AG04450 (cell line): ENCODE data around the gene OGFOD3. TPM values are rescaled to one million over a fixed set of nuclear protein-coding genes. Genes with fewer than 3 reads are reported as not detected.

Source experiments
- CTCF ChIA-PET: fragments of 300-600, 350-600 bp; formaldehyde crosslinking; extraction: SDS; loops from one replicate; lab custom pipeline; 2022; ENCODE audit warnings: antibody characterized with exemption, inconsistent platforms; lab: Charles Lee
- POLR2A ChIA-PET: fragments of 350-600 bp; formaldehyde crosslinking; extraction: SDS; loops from one replicate; lab custom pipeline; 2021; ENCODE audit warnings: antibody characterized with exemption, inconsistent platforms; lab: Yijun Ruan, JAX
- DNase-seq: peaks from one replicate; pipeline ENCODE4 v3.0.0-alpha.2; 2011; ENCODE audit warnings: low read depth, low spot score
- H3K27ac ChIP-seq: one replicate; pipeline ENCODE4 v1.5.1; 2012; ENCODE audit warnings: low read depth, low read length, control low read depth
- H3K27me3 ChIP-seq: one replicate; pipeline ENCODE4 v1.6.0; 2012; ENCODE audit warnings: low read length; ENCODE audit not compliant: control insufficient read depth, insufficient read depth
- H3K4me3 ChIP-seq: 2 replicates; pipeline ENCODE4 v1.5.1; 2011; ENCODE audit warnings: mild to moderate bottlenecking, low read depth, low read length, control low read depth
- H3K9me3 ChIP-seq: 2 replicates; pipeline ENCODE4 v1.5.1; 2012; ENCODE audit warnings: low read length; ENCODE audit not compliant: control insufficient read depth, insufficient read depth
- CTCF ChIP-seq: IDR thresholded peaks from 2 replicates; pipeline ENCODE4 v1.5.1; 2011; ENCODE audit warnings: low read depth, low read length, control low read depth, inconsistent platforms
- polyA plus RNA-seq: library from polyadenylated mRNA; depleted of rRNA; stranded (reverse); fragments of >200 nt; gene quantifications from 2 replicates; pipeline ENCODE4 v1.2.3, GENCODE V29; 2011

OGFOD3 gene
- polyA plus RNA-seq, 1 experiment: 22.8 TPM

GRCh38 chr17:82424001-82424862 lies 5.8 kb upstream of the OGFOD3 start:
- Histone ChIP-seq H3K9me3 (peaks cover 17% of the 10 kb centered on the region), H3K4me3 (no peak overlapping the region), H3K27me3 (no peaks in the 10 kb centered on the region), H3K27ac (no peak overlapping the region)
- TF ChIP-seq CTCF: peak; percentile 59
- ChIA-PET CTCF (interaction anchor here (0.6 to 0.9 kb wide), 7 partner anchors 11 to 273 kb away, joined by 3 to 4 read pairs (median 3); no protein-coding TSS in a partner anchor), POLR2A (no interaction called here)
- DNase-seq: no peak

- ChIA-PET POLR2A (no interaction called here), CTCF (interaction anchor here (0.5 kb wide), 1 partner anchor 75 kb away, joined by 4 read pairs; no protein-coding TSS in a partner anchor)
- no peak overlapping the region for H3K27ac ChIP-seq
- H3K9me3 ChIP-seq: peaks cover 17% of the 10 kb centered on the region
- H3K27me3 ChIP-seq: no peaks in the 10 kb centered on the region
- no peak for TF ChIP-seq CTCF
- DNase-seq: no peak
- peak overlapping the region; percentile 82 for H3K4me3 ChIP-seq
These were observed 1.2 kb upstream of the OGFOD3 start for GRCh38 chr17:82419540-82419939.

- TF ChIP-seq CTCF: peak; percentile 26; the same call in 1 of the 2 replicates
- CTCF ChIA-PET: interaction anchor here (0.7 to 1.1 kb wide), 3 partner anchors 66 to 180 kb away, joined by 3 to 5 read pairs (median 4); no protein-coding TSS in a partner anchor
- Histone ChIP-seq H3K9me3 (no peaks in the 10 kb centered on the region; the same call in 1 of the 2 replicates), H3K27me3 (no peaks in the 10 kb centered on the region), H3K27ac (no peak overlapping the region), H3K4me3 (no peak overlapping the region)
- POLR2A ChIA-PET: no interaction called here
- no peak for DNase-seq
These were observed 1.6 kb downstream of the OGFOD3 start for GRCh38 chr17:82416771-82417170.

GRCh38 chr17:82416264-82416663 lies 2.1 kb downstream of the OGFOD3 start:
- Histone ChIP-seq H3K4me3 (no peak overlapping the region), H3K9me3 (no peaks in the 10 kb centered on the region; the same call in 1 of the 2 replicates), H3K27ac (no peak overlapping the region), H3K27me3 (no peaks in the 10 kb centered on the region)
- CTCF ChIA-PET: interaction anchor here (0.9 kb wide), 1 partner anchor 66 kb away, joined by 4 read pairs; no protein-coding TSS in a partner anchor
- TF ChIP-seq CTCF: no peak
- DNase-seq: no peak
- POLR2A ChIA-PET: no interaction called here

GRCh38 chr17:82415786-82416185 lies 2.6 kb downstream of the OGFOD3 start:
- Histone ChIP-seq H3K9me3 (no peaks in the 10 kb centered on the region; the same call in 1 of the 2 replicates), H3K27me3 (no peaks in the 10 kb centered on the region), H3K27ac (no peak overlapping the region), H3K4me3 (no peak overlapping the region)
- DNase-seq: no peak
- TF ChIP-seq CTCF: no peak
- ChIA-PET POLR2A (no interaction called here), CTCF (interaction anchor here (0.9 kb wide), 1 partner anchor 65 kb away, joined by 4 read pairs; no protein-coding TSS in a partner anchor)
